WTC11 (cell line): ENCODE data around the gene ZBTB48. TPM values are rescaled to one million over a fixed set of nuclear protein-coding genes. Genes with fewer than 3 reads are reported as not detected.

Experiments
- ATAC-seq: fragments of 200-7000 bp; cut with Tn5 transposase; 2 replicates; pipeline ENCODE4 v1.10.0; 2021; ENCODE audit warnings: mild to moderate bottlenecking, moderate library complexity
- CTCF ChIA-PET: fragments of 300-600 bp; sonication (Branson Sonifier 250); formaldehyde crosslinking; loops from one replicate; lab custom pipeline; 2021; ENCODE audit warnings: antibody characterized with exemption; lab: Charles Lee
- POLR2A ChIA-PET: fragments of 350-600 bp; sonication (Branson Sonifier 250); formaldehyde crosslinking; loops from one replicate; lab custom pipeline; 2021; ENCODE audit warnings: antibody characterized with exemption; lab: Charles Lee
- DNase-seq: peaks from one replicate; pipeline ENCODE4 v3.0.0; 2021; ENCODE audit warnings: low spot score
- H3K27ac Mint-ChIP-seq: 2 replicates; pipeline ENCODE4 v1.8.0; 2021; ENCODE audit warnings: mixed read lengths
- H3K27me3 Mint-ChIP-seq: 2 replicates; pipeline ENCODE4 v1.8.0; 2021; ENCODE audit warnings: low read depth, mild to moderate bottlenecking, moderate library complexity, mixed read lengths
- H3K36me3 Mint-ChIP-seq: 2 replicates; pipeline ENCODE4 v1.8.0; 2021; ENCODE audit warnings: mixed read lengths
- H3K4me1 Mint-ChIP-seq: 2 replicates; pipeline ENCODE4 v1.8.0; 2022; ENCODE audit warnings: mixed read lengths
- H3K4me3 Mint-ChIP-seq: 2 replicates; pipeline ENCODE4 v1.8.0; 2021; ENCODE audit warnings: mild to moderate bottlenecking, moderate library complexity, mixed read lengths
- H3K9me3 Mint-ChIP-seq: 2 replicates; pipeline ENCODE4 v1.8.0; 2021; ENCODE audit warnings: mixed read lengths
- CREM ChIP-seq: sonication (generic); formaldehyde crosslinking; IDR thresholded peaks from 2 replicates; pipeline ENCODE4 v1.8.1; 2022; ENCODE audit warnings: mild to moderate bottlenecking, missing genetic modification reagents, moderate library complexity
- EMX1 ChIP-seq: fragments of 250-450 bp; sonication (Bioruptor Pico); IDR thresholded peaks from 2 replicates; pipeline ENCODE4 v1.8.0; 2021; ENCODE audit warnings: mild to moderate bottlenecking
- ETV6 ChIP-seq: sonication (generic); formaldehyde crosslinking; IDR thresholded peaks from 2 replicates; pipeline ENCODE4 v1.8.1; 2022; ENCODE audit warnings: mild to moderate bottlenecking, missing genetic modification reagents
- IRF2 ChIP-seq: sonication (generic); formaldehyde crosslinking; IDR thresholded peaks from 2 replicates; pipeline ENCODE4 v1.8.0; 2022; ENCODE audit warnings: low read depth, missing genetic modification reagents, borderline replicate concordance
- NR2C2 ChIP-seq: sonication (generic); formaldehyde crosslinking; IDR thresholded peaks from 2 replicates; pipeline ENCODE4 v1.8.0; 2022; ENCODE audit warnings: mild to moderate bottlenecking, missing genetic modification reagents
- TEAD4 ChIP-seq: sonication (generic); formaldehyde crosslinking; IDR thresholded peaks from 2 replicates; pipeline ENCODE4 v1.8.0; 2022; ENCODE audit warnings: mild to moderate bottlenecking, missing genetic modification reagents
- ZNF263 ChIP-seq: sonication (generic); formaldehyde crosslinking; IDR thresholded peaks from 2 replicates; pipeline ENCODE4 v1.8.1; 2022; ENCODE audit warnings: low read depth, mild to moderate bottlenecking, moderate library complexity, missing genetic modification reagents
- ZNF317 ChIP-seq: sonication (generic); formaldehyde crosslinking; IDR thresholded peaks from 2 replicates; pipeline ENCODE4 v1.8.1; 2023; ENCODE audit warnings: low read depth, mild to moderate bottlenecking, moderate library complexity, missing genetic modification reagents, borderline replicate concordance
- ZNF671 ChIP-seq: fragments of 250-450 bp; sonication (Bioruptor Pico); IDR thresholded peaks from 2 replicates; pipeline ENCODE4 v1.8.0; 2021; ENCODE audit warnings: mild to moderate bottlenecking
- total RNA-seq: library from RNA; stranded (reverse); gene quantifications from 3 replicates; pipeline ENCODE4 v1.2.3, GENCODE V29; 2021
- TF ChIP-seq, protein P1 (sequence below): sonication (generic); formaldehyde crosslinking; IDR thresholded peaks from 2 replicates; pipeline ENCODE4 v1.8.1; 2022; ENCODE audit warnings: mild to moderate bottlenecking, missing genetic modification reagents, moderate library complexity, borderline replicate concordance
- TF ChIP-seq, protein P2 (sequence below): sonication (generic); formaldehyde crosslinking; IDR thresholded peaks from 2 replicates; pipeline ENCODE4 v1.8.1; 2022; ENCODE audit warnings: low read depth, missing genetic modification reagents, borderline replicate concordance
- TF ChIP-seq, protein P3 (sequence below): sonication (generic); formaldehyde crosslinking; IDR thresholded peaks from 2 replicates; pipeline ENCODE4 v1.8.0; 2022; ENCODE audit warnings: mild to moderate bottlenecking, missing genetic modification reagents
- TF ChIP-seq, protein P4 (sequence below): sonication (generic); formaldehyde crosslinking; IDR thresholded peaks from 2 replicates; pipeline ENCODE4 v1.8.0; 2023; ENCODE audit warnings: missing genetic modification reagents
- TF ChIP-seq, protein P5 (sequence below): sonication (generic); formaldehyde crosslinking; IDR thresholded peaks from 2 replicates; pipeline ENCODE4 v1.8.0; 2022; ENCODE audit warnings: mild to moderate bottlenecking, missing genetic modification reagents
- TF ChIP-seq, protein P6 (sequence below): sonication (generic); formaldehyde crosslinking; IDR thresholded peaks from 2 replicates; pipeline ENCODE4 v1.8.0; 2022; ENCODE audit warnings: mild to moderate bottlenecking, missing genetic modification reagents
- TF ChIP-seq, protein P7 (sequence below): sonication (generic); formaldehyde crosslinking; IDR thresholded peaks from 2 replicates; pipeline ENCODE4 v1.8.0; 2023; ENCODE audit warnings: missing genetic modification reagents, mild to moderate bottlenecking, borderline replicate concordance
- TF ChIP-seq, protein P8 (sequence below): fragments of 250-450 bp; sonication (Bioruptor Pico); IDR thresholded peaks from 2 replicates; pipeline ENCODE4 v1.9.0; 2021; ENCODE audit warnings: moderate library complexity, mild to moderate bottlenecking, inconsistent platforms, borderline replicate concordance
- TF ChIP-seq, protein P9 (sequence below): sonication (generic); formaldehyde crosslinking; IDR thresholded peaks from 2 replicates; pipeline ENCODE4 v1.8.1; 2022; ENCODE audit warnings: missing genetic modification reagents, borderline replicate concordance

The ZBTB48 gene
- total RNA-seq, 1 experiment from 2014 or later: 29.1 TPM

DNA sequence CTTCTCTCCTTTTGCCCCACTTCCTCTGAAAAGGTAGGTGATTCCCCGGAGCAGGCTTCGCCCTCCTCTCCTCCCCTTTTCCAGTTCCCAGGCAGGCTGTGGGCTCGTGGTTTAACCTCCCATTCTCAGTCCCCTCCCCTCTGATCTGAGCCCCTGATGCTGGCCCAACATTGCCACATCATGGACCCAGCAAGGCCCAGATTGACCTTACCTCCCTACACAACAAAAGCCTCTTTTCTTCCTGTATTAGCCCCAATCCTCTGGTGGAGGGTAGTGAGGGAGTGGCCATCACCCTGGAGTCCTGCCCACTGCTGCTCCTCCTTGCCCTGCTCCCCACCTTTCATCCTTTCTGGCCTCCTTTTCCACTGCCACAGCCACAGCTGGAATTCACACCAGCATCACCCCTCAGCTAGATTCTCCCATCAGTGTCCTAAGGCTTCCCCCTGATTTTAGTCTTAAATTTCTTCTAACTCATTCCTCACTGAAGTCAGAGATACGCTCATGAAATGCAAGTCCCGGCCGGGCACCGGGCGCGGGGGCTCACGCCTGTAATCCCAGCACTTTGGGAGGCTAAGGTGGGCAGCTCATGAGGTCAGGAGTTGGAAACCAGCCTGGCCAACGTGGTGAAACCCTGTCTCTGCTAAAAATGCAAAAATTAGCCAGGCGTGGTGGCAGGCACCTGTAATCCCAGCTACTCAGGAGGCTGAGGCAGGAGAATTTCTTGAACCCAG, 7.0 kb upstream of the ZBTB48 start (continued):
- TF ChIP-seq, protein P1, sequence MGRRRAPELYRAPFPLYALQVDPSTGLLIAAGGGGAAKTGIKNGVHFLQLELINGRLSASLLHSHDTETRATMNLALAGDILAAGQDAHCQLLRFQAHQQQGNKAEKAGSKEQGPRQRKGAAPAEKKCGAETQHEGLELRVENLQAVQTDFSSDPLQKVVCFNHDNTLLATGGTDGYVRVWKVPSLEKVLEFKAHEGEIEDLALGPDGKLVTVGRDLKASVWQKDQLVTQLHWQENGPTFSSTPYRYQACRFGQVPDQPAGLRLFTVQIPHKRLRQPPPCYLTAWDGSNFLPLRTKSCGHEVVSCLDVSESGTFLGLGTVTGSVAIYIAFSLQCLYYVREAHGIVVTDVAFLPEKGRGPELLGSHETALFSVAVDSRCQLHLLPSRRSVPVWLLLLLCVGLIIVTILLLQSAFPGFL: no peak
- TF ChIP-seq, protein P2, sequence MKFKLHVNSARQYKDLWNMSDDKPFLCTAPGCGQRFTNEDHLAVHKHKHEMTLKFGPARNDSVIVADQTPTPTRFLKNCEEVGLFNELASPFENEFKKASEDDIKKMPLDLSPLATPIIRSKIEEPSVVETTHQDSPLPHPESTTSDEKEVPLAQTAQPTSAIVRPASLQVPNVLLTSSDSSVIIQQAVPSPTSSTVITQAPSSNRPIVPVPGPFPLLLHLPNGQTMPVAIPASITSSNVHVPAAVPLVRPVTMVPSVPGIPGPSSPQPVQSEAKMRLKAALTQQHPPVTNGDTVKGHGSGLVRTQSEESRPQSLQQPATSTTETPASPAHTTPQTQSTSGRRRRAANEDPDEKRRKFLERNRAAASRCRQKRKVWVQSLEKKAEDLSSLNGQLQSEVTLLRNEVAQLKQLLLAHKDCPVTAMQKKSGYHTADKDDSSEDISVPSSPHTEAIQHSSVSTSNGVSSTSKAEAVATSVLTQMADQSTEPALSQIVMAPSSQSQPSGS (CRISPR knock-in tag): no peak
- TF ChIP-seq ZNF671 (no peak), IRF2 (CRISPR knock-in tag) (no peak)

DNA sequence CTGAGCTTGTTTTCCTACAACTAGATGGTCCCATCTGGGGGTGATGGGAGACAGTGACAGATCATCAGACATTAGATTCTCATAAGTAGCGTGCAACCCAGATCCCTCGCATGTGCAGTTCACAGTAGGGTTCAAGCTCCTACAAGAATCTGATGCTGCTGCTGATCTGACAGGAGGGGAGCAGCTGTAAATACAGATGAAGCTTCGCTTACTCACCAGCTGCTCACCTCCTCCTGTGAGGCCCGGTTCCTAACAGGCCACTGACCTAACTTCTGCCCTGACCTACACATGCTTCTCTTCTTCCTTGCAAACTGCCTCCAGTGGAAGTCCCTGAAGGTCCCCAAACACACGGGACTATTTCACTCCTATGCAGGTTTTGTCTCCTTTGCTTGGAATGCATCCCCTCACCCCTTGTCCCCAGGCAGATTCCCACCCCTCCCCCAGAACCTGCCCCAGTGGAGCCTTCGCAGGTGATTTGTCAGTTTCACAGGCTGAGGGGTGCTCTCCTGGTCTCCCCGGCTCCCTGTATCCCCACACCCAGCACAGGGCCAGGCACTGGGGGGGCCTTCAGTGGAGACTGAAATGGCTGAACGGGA, 5.7 kb upstream of the ZBTB48 start:
- H3K4me1 Mint-ChIP-seq: peaks cover 4% of the 10 kb centered on the region
- ChIA-PET POLR2A (no interaction called here), CTCF (interaction anchor here (1.0 kb wide), 1 partner anchor 21 kb away, joined by 3 read pairs; no protein-coding TSS in a partner anchor)
- peaks cover 6% of the 10 kb centered on the region for H3K9me3 Mint-ChIP-seq
- H3K27me3 Mint-ChIP-seq: peaks cover 22% of the 10 kb centered on the region
- ATAC-seq: no peak
- no peak overlapping the region for H3K4me3 Mint-ChIP-seq
- no peak overlapping the region for H3K27ac Mint-ChIP-seq
- TF ChIP-seq EMX1 (CRISPR knock-in tag): no peak
- TF ChIP-seq, all 79 proteins: peak for 0
- no peak for DNase-seq
- no peaks in the 10 kb centered on the region for H3K36me3 Mint-ChIP-seq

DNA sequence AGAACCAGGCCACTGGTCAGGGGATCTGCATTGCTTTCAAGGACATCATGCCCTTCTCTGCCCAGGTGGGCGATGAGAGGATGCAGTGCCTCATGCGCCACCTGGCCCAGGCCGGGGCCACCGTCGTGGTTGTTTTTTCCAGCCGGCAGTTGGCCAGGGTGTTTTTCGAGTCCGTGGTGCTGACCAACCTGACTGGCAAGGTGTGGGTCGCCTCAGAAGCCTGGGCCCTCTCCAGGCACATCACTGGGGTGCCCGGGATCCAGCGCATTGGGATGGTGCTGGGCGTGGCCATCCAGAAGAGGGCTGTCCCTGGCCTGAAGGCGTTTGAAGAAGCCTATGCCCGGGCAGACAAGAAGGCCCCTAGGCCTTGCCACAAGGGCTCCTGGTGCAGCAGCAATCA, 5.0 kb upstream of the ZBTB48 start:
- no peak for DNase-seq
- H3K27ac Mint-ChIP-seq: no peak overlapping the region
- POLR2A ChIA-PET: no interaction called here
- TF ChIP-seq, protein P3, sequence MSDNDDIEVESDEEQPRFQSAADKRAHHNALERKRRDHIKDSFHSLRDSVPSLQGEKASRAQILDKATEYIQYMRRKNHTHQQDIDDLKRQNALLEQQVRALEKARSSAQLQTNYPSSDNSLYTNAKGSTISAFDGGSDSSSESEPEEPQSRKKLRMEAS (CRISPR knock-in tag): no peak
- TF ChIP-seq ZNF317 (CRISPR knock-in tag) (no peak), TEAD4 (CRISPR knock-in tag) (no peak), ETV6 (CRISPR knock-in tag) (no peak), NR2C2 (CRISPR knock-in tag) (no peak), CREM (CRISPR knock-in tag) (no peak), ZNF263 (no peak)
- TF ChIP-seq, protein P4, sequence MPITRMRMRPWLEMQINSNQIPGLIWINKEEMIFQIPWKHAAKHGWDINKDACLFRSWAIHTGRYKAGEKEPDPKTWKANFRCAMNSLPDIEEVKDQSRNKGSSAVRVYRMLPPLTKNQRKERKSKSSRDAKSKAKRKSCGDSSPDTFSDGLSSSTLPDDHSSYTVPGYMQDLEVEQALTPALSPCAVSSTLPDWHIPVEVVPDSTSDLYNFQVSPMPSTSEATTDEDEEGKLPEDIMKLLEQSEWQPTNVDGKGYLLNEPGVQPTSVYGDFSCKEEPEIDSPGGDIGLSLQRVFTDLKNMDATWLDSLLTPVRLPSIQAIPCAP: no peak
- TF ChIP-seq, protein P5, sequence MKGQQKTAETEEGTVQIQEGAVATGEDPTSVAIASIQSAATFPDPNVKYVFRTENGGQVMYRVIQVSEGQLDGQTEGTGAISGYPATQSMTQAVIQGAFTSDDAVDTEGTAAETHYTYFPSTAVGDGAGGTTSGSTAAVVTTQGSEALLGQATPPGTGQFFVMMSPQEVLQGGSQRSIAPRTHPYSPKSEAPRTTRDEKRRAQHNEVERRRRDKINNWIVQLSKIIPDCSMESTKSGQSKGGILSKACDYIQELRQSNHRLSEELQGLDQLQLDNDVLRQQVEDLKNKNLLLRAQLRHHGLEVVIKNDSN (CRISPR knock-in tag): no peak
- TF ChIP-seq, protein P6, sequence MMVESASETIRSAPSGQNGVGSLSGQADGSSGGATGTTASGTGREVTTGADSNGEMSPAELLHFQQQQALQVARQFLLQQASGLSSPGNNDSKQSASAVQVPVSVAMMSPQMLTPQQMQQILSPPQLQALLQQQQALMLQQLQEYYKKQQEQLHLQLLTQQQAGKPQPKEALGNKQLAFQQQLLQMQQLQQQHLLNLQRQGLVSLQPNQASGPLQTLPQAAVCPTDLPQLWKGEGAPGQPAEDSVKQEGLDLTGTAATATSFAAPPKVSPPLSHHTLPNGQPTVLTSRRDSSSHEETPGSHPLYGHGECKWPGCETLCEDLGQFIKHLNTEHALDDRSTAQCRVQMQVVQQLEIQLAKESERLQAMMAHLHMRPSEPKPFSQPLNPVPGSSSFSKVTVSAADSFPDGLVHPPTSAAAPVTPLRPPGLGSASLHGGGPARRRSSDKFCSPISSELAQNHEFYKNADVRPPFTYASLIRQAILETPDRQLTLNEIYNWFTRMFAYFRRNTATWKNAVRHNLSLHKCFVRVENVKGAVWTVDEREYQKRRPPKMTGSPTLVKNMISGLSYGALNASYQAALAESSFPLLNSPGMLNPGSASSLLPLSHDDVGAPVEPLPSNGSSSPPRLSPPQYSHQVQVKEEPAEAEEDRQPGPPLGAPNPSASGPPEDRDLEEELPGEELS (CRISPR knock-in tag): no peak
- TF ChIP-seq, protein P7, sequence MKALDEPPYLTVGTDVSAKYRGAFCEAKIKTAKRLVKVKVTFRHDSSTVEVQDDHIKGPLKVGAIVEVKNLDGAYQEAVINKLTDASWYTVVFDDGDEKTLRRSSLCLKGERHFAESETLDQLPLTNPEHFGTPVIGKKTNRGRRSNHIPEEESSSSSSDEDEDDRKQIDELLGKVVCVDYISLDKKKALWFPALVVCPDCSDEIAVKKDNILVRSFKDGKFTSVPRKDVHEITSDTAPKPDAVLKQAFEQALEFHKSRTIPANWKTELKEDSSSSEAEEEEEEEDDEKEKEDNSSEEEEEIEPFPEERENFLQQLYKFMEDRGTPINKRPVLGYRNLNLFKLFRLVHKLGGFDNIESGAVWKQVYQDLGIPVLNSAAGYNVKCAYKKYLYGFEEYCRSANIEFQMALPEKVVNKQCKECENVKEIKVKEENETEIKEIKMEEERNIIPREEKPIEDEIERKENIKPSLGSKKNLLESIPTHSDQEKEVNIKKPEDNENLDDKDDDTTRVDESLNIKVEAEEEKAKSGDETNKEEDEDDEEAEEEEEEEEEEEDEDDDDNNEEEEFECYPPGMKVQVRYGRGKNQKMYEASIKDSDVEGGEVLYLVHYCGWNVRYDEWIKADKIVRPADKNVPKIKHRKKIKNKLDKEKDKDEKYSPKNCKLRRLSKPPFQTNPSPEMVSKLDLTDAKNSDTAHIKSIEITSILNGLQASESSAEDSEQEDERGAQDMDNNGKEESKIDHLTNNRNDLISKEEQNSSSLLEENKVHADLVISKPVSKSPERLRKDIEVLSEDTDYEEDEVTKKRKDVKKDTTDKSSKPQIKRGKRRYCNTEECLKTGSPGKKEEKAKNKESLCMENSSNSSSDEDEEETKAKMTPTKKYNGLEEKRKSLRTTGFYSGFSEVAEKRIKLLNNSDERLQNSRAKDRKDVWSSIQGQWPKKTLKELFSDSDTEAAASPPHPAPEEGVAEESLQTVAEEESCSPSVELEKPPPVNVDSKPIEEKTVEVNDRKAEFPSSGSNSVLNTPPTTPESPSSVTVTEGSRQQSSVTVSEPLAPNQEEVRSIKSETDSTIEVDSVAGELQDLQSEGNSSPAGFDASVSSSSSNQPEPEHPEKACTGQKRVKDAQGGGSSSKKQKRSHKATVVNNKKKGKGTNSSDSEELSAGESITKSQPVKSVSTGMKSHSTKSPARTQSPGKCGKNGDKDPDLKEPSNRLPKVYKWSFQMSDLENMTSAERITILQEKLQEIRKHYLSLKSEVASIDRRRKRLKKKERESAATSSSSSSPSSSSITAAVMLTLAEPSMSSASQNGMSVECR (CRISPR knock-in tag): no peak
- TF ChIP-seq, protein P8, sequence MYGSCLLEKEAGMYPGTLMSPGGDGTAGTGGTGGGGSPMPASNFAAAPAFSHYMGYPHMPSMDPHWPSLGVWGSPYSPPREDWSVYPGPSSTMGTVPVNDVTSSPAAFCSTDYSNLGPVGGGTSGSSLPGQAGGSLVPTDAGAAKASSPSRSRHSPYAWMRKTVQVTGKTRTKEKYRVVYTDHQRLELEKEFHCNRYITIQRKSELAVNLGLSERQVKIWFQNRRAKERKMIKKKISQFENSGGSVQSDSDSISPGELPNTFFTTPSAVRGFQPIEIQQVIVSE: no peak
- TF ChIP-seq, protein P9, sequence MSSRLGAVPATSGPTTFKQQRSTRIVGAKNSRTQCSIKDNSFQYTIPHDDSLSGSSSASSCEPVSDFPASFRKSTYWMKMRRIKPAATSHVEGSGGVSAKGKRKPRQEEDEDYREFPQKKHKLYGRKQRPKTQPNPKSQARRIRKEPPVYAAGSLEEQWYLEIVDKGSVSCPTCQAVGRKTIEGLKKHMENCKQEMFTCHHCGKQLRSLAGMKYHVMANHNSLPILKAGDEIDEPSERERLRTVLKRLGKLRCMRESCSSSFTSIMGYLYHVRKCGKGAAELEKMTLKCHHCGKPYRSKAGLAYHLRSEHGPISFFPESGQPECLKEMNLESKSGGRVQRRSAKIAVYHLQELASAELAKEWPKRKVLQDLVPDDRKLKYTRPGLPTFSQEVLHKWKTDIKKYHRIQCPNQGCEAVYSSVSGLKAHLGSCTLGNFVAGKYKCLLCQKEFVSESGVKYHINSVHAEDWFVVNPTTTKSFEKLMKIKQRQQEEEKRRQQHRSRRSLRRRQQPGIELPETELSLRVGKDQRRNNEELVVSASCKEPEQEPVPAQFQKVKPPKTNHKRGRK (CRISPR knock-in tag): no peak

More for the DNA sequence above, 5.0 kb upstream of the ZBTB48 start:
- H3K36me3 Mint-ChIP-seq: no peaks in the 10 kb centered on the region
- H3K4me1 Mint-ChIP-seq: peaks cover 9% of the 10 kb centered on the region
- CTCF ChIA-PET: no interaction called here
- peaks cover 17% of the 10 kb centered on the region for H3K27me3 Mint-ChIP-seq
- peaks cover 6% of the 10 kb centered on the region for H3K9me3 Mint-ChIP-seq
- no peak for ATAC-seq
- H3K4me3 Mint-ChIP-seq: no peak overlapping the region
